Measurements from ENCODE around the gene TMED8. TPM values are rescaled to one million over a fixed set of nuclear protein-coding genes. Genes with fewer than 3 reads are reported as not detected.

The TMED8 gene
- total and polyA plus RNA-seq, 2 of the 13 experiments (the other 11 are each of a cell fraction or from before 2014, with no cell fraction given), result 6.0 to 11.7 TPM

DNA sequence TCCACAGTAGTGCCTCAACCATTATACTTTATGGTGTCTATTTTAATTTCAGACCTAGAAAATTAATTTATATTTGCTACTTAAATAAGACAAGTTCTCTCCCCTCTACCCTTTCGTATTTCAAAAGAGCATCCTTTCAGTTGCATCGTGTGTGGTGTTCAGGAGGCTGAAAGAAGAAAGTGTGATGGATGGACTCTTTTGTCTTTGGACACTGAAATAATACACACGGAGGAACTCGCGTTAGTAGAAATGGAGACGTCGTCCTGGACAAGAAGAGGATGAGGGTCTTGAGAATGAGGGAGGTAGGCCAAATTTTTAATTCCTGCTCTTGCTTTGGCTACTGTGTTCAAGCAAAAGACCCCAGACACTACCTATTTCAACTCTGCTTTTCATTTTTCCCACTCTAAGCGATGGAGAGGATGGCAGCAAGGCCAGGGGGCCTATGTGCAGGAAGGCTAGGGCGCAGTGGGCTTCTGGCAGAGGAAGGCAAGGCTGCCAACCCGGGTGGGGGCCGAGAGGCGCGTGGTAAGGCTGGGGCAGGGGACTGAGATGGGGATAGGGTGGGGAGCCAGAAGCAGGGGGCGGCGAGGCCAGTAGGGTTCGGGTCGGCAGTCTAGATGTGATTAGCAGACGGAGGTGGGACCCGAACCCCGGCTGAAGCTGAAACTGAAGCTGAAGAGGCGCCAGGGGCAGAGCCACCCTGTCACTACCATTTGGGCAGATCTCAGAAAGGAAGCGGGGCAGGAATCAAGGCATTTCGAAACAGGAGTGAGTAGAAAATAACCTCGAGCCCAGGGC lies 722 bp downstream of the TMED8 start (continued):
- TF ChIP-seq KAT7 (CRISPR knock-in tag; IDR thresholded peaks at IDR 0.05; ENCODE audit: borderline replicate concordance) (0 out of 2 replicates have a peak, but pooled peaks have one; percentile 16), ZSCAN21 (CRISPR knock-in tag; IDR thresholded peaks at IDR 0.05; ENCODE audit: borderline replicate concordance) (no peak), XRCC5 (optimal IDR thresholded peaks at IDR 0.05; ENCODE audit: low read length) (no peak), ZFP37 (CRISPR knock-in tag; IDR thresholded peaks at IDR 0.05; ENCODE audit: borderline replicate concordance) (no peak), MBNL3 (CRISPR knock-in tag; conservative IDR thresholded peaks at IDR 0.05) (no peak), RBM22 (optimal IDR thresholded peaks at IDR 0.05; ENCODE audit: low read length) (no peak), ZNF790 (CRISPR knock-in tag; IDR thresholded peaks at IDR 0.05; ENCODE audit: borderline replicate concordance) (0 out of 2 replicates have a peak, but pooled peaks have one; percentile 39), ZSCAN29 (CRISPR knock-in tag; conservative IDR thresholded peaks at IDR 0.05) (no peak), TSC22D2 (CRISPR knock-in tag; IDR thresholded peaks at IDR 0.05; ENCODE audit: borderline replicate concordance) (no peak), MYNN (CRISPR knock-in tag; IDR thresholded peaks at IDR 0.05; ENCODE audit: low read depth) (no peak), AHR (CRISPR knock-in tag; IDR thresholded peaks at IDR 0.05) (0 out of 2 replicates have a peak, but pooled peaks have one; percentile 13), ZNF430 (CRISPR knock-in tag; IDR thresholded peaks at IDR 0.05) (0 out of 2 replicates have a peak, but pooled peaks have one; percentile 7), TBP (CRISPR knock-in tag; IDR thresholded peaks at IDR 0.05) (no peak), SNAPC2 (CRISPR knock-in tag; IDR thresholded peaks at IDR 0.05) (no peak), ARNTL (CRISPR knock-in tag; IDR thresholded peaks at IDR 0.05) (no peak)
- TF ChIP-seq, protein P1, sequence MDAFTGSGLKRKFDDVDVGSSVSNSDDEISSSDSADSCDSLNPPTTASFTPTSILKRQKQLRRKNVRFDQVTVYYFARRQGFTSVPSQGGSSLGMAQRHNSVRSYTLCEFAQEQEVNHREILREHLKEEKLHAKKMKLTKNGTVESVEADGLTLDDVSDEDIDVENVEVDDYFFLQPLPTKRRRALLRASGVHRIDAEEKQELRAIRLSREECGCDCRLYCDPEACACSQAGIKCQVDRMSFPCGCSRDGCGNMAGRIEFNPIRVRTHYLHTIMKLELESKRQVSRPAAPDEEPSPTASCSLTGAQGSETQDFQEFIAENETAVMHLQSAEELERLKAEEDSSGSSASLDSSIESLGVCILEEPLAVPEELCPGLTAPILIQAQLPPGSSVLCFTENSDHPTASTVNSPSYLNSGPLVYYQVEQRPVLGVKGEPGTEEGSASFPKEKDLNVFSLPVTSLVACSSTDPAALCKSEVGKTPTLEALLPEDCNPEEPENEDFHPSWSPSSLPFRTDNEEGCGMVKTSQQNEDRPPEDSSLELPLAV (CRISPR knock-in tag; conservative IDR thresholded peaks at IDR 0.05; ENCODE audit: low read depth), result no peak
- TF ChIP-seq, protein P2, sequence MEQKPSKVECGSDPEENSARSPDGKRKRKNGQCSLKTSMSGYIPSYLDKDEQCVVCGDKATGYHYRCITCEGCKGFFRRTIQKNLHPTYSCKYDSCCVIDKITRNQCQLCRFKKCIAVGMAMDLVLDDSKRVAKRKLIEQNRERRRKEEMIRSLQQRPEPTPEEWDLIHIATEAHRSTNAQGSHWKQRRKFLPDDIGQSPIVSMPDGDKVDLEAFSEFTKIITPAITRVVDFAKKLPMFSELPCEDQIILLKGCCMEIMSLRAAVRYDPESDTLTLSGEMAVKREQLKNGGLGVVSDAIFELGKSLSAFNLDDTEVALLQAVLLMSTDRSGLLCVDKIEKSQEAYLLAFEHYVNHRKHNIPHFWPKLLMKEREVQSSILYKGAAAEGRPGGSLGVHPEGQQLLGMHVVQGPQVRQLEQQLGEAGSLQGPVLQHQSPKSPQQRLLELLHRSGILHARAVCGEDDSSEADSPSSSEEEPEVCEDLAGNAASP (CRISPR knock-in tag; IDR thresholded peaks at IDR 0.05; ENCODE audit: borderline replicate concordance), result no peak
- TF ChIP-seq, protein P3, sequence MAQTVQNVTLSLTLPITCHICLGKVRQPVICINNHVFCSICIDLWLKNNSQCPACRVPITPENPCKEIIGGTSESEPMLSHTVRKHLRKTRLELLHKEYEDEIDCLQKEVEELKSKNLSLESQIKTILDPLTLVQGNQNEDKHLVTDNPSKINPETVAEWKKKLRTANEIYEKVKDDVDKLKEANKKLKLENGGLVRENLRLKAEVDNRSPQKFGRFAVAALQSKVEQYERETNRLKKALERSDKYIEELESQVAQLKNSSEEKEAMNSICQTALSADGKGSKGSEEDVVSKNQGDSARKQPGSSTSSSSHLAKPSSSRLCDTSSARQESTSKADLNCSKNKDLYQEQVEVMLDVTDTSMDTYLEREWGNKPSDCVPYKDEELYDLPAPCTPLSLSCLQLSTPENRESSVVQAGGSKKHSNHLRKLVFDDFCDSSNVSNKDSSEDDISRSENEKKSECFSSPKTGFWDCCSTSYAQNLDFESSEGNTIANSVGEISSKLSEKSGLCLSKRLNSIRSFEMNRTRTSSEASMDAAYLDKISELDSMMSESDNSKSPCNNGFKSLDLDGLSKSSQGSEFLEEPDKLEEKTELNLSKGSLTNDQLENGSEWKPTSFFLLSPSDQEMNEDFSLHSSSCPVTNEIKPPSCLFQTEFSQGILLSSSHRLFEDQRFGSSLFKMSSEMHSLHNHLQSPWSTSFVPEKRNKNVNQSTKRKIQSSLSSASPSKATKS (CRISPR knock-in tag; IDR thresholded peaks at IDR 0.05), result no peak
- TF ChIP-seq, protein P4, sequence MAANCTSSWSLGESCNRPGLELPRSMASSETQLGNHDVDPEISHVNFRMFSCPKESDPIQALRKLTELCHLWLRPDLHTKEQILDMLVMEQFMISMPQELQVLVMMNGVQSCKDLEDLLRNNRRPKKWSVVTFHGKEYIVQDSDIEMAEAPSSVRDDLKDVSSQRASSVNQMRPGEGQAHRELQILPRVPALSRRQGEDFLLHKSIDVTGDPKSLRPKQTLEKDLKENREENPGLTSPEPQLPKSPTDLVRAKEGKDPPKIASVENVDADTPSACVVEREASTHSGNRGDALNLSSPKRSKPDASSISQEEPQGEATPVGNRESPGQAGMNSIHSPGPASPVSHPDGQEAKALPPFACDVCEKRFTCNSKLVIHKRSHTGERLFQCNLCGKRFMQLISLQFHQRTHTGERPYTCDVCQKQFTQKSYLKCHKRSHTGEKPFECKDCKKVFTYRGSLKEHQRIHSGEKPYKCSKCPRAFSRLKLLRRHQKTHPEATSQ (CRISPR knock-in tag; IDR thresholded peaks at IDR 0.05; ENCODE audit: borderline replicate concordance), result no peak
